GM10266 (cell line): ENCODE results near the gene PLEKHG5.
A peak's percentile ranks its signal among the peaks of the same experiment; 100 is the strongest.

Experiments
- DNase-seq: peaks from one replicate; pipeline ENCODE4 v3.0.0; 2012; ENCODE audit errors: extremely low spot score
- TF ChIP-seq, protein P1 (sequence below): IDR thresholded peaks from 2 replicates; pipeline ENCODE4 v1.5.1; 2012; ENCODE audit warnings: mild to moderate bottlenecking, low read depth; ENCODE audit not compliant: control insufficient read depth, insufficient read depth; ENCODE audit errors: missing control alignments

The PLEKHG5 gene

DNA sequence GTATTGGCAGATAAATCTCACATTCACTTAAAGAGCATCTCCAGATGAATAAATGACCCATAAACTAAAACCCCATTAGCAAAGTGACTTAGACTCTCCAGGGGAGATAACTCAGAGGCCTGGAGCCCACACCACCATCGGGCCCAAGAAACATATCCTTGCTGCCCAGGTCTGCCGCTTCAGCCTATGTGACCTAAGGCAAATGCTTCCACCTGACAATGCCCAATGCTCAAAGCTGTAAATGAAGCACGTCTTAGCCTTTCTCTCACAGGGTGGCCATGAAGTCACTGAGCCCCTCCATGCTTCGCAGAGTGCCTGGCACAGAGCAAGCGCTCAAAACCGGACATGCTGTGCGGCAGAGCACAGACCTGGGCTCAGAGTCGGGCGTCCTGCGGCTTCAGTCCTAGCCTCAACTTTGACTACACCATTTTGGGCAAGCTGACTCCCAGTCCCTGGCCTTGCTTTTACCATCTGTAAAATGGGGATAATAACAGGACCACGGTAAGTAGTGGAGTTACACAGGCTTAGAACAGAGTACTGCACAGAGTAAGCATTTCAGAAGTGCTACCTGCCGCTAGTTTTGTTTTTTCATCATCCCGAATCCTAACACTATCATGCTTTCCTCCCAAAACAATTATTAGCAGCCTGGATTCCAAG is 39.2 kb upstream of the PLEKHG5 start:
- TF ChIP-seq, protein P1, sequence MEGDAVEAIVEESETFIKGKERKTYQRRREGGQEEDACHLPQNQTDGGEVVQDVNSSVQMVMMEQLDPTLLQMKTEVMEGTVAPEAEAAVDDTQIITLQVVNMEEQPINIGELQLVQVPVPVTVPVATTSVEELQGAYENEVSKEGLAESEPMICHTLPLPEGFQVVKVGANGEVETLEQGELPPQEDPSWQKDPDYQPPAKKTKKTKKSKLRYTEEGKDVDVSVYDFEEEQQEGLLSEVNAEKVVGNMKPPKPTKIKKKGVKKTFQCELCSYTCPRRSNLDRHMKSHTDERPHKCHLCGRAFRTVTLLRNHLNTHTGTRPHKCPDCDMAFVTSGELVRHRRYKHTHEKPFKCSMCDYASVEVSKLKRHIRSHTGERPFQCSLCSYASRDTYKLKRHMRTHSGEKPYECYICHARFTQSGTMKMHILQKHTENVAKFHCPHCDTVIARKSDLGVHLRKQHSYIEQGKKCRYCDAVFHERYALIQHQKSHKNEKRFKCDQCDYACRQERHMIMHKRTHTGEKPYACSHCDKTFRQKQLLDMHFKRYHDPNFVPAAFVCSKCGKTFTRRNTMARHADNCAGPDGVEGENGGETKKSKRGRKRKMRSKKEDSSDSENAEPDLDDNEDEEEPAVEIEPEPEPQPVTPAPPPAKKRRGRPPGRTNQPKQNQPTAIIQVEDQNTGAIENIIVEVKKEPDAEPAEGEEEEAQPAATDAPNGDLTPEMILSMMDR: no peak
- DNase-seq: no peak

DNA sequence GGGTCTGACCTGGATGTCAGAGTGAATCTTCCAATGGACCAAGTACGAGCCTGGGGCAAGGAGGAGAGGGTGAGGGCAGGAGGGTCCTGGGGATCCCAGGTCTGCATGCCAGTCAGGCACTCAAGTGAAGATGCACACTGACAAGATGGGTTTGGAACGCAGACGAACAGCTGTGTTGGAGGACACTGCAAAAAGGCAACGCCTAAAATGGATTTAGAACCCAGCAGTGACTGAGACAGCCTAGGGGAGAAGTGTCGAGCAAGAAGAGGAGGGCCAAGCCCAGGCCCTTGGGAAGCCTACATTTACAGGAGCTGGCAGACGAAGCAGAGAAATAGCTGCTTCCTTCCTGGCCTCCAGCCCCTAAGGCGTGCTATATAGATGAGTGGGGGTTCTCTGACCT is 37.0 kb upstream of the PLEKHG5 start:
- TF ChIP-seq, protein P1: no peak
- DNase-seq: no peak

DNA sequence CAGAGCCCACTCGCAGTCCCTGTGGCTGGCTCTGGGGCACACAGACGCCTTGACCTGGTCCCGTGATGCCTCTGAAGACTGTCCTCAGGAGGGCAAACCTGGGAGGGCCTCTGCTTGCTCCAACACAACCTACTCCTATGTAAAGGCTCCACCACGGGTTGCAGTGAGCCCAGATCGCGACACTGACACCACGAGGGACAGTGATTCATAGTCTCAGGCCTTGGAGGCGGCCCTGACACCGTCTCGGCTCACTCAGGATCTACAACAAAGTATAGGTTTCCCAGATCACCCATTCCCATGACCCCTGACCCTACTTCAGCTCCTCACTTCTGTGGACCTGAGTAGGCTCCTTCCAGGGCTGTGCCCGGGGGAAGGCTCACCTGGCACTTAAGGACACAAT is 34.8 kb upstream of the PLEKHG5 start:
- no peak for DNase-seq
- TF ChIP-seq, protein P1: no peak

DNA sequence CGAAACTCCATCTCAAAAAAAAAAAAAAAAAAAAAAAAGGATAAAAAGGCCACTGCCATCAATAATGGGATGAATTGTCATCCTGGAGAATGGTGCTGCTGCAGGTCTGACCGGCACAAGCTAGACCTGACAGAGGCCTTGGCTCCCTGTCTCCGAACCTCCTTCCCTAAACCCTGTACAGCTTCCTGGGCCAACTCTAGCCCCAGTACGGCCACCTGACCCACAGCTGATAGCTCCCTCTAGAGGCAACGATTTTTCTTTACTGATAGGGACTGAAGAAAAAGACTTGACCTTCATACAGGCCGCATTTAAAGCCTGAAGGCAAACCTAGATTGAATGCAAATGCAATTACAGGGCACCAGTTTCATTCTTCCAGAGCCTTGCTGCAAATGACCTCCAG is 32.1 kb upstream of the PLEKHG5 start:
- TF ChIP-seq, protein P1: peak; percentile 37
- no peak for DNase-seq

DNA sequence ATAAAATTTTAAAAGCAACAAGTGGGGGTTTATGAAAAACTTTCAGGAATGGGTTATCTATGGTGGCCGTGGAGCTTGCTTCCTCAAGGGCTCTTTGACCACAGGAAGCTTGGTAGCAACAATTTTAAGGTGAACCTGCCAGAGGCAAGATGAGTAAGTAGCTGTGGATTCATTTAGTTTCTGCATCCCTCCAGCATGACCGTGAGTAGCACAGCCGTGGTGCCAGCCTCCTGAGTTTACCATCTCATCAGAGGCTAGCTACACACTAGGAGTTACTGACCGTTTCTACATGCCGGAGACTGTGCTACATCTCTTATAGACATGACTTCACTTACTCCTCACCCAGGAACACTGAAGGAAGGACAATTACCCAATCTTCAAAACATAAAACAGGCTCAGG is 30.1 kb upstream of the PLEKHG5 start:
- TF ChIP-seq, protein P1: no peak
- DNase-seq: no peak

DNA sequence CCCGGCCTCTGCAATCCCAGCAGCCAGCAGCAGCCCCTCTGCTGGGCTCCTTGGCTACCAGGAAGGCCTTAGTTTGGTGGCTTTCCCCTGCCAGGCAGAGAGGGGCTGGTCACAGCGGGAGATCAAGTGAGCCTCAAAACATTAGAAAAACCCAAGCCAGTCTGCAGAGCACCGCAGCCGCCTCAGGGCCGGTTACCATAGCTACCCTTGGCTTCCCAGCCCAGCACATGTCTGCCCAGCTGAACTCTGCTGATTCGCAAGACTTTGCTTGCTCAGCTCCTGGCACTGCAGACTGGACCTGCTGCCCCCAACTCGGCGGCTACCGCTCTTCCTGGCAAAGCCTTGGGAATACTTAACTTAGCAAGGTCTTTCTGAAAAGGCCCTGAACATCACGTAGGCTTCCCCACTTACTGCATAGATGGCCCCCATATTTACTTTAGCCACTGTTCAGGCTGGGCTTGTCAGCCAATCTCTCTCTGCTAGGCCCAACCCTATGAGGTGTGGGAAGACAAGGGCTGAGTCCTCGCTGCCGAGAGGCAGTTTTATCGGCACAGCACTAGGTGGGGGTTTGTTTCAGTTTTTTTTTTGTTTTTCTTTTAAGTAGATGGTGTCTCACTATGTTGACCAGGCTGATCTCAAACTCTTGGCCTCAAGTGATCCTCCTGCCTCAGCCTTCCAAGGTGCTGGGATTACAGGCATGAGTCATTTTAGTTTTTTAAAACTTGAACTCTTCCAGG is 28.6 kb upstream of the PLEKHG5 start:
- no peak for DNase-seq
- TF ChIP-seq, protein P1: no peak

DNA sequence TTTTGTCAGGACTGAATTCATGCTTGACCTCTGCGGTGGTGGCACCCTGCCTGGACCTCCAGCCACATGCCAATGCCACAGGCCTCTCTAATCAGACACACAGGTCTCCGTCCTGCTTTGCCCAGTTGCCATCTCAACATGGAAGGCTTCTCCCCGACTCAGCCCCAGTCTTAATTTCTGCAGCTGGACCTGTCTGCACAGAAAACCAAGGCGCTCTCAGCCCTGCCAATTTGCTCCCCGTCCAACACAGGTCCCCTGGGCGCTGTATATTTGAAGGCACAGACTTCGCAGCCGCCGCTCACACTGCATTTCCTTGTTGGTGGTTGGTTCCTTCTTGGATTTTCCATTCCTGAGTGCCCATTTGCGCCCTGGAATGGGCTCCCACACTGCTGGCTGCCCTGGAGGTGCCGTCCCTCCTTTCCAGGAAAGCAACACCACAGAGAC is 28.0 kb upstream of the PLEKHG5 start:
- no peak for DNase-seq
- TF ChIP-seq, protein P1: no peak
